Measurements from ENCODE around the gene PHPT1.
"Not testable (repeated sequence)": the region's sequence is repeated elsewhere in the genome, so short reads cannot be mapped to it uniquely, and the experiment has no call there.

PHPT1 gene

GRCh38 chr9:136865041-136865767, 16.0 kb downstream of the PHPT1 start:
- Histone ChIP-seq H3K4me3 (peak overlapping the region; percentile 90 to 97), H3K36me3 (peaks cover 20 to 37% (median 30%) of the 10 kb centered on the region in 3 donors), H3K9me3 (no peaks in the 10 kb centered on the region), H3K27me3 (no peaks in the 10 kb centered on the region), H3K4me1 (peaks cover 0 to 32% (median 27%) of the 10 kb centered on the region in 4 donors), H3K27ac (peak overlapping the region; percentile 91 to 94)
- TF ChIP-seq CTCF (IDR thresholded peaks at IDR 0.05), result no peak
- intact Hi-C loops (cut with DNase I; ENCODE audit: low total_unique reads), result no loop called here
- DNase-seq, result no peak

- peak overlapping the region; percentile 90 to 97 for H3K4me3 ChIP-seq
- peaks cover 0 to 32% (median 27%) of the 10 kb centered on the region in 4 donors for H3K4me1 ChIP-seq
- H3K27ac ChIP-seq, result peak overlapping the region; percentile 91 to 94
- no peaks in the 10 kb centered on the region for H3K27me3 ChIP-seq
- H3K9me3 ChIP-seq, result no peaks in the 10 kb centered on the region
- intact Hi-C loops (cut with DNase I; ENCODE audit: low total_unique reads), result no loop called here
- TF ChIP-seq CTCF (IDR thresholded peaks at IDR 0.05), result no peak
- DNase-seq, result peak; percentile 21 to 74
- H3K36me3 ChIP-seq, result peaks cover 20 to 32% (median 30%) of the 10 kb centered on the region in 3 donors
These were observed 16.5 kb downstream of the PHPT1 start for GRCh38 chr9:136865768-136866103.

- intact Hi-C loops (cut with DNase I; ENCODE audit: low total_unique reads); DNase-seq; H3K27me3 ChIP-seq; H3K9me3 ChIP-seq: not testable (repeated sequence)
- Histone ChIP-seq H3K36me3 (peaks cover 16 to 20% (median 18%) of the 10 kb centered on the region in 3 donors), H3K4me3 (peak overlapping the region; percentile 90 to 97), H3K4me1 (peaks cover 0 to 32% (median 27%) of the 10 kb centered on the region in 4 donors), H3K27ac (peak overlapping the region; percentile 77 to 94)
These were observed 17.8 kb downstream of the PHPT1 start for GRCh38 chr9:136866898-136867421.

- H3K27me3 ChIP-seq, result no peaks in the 10 kb centered on the region
- no peak for TF ChIP-seq CTCF (IDR thresholded peaks at IDR 0.05)
- DNase-seq, result no peak
- intact Hi-C loops (cut with DNase I; ENCODE audit: low total_unique reads), result no loop called here
- no peaks in the 10 kb centered on the region for H3K9me3 ChIP-seq
- H3K36me3 ChIP-seq, result peaks cover 12 to 15% (median 13%) of the 10 kb centered on the region in 3 donors
- H3K27ac ChIP-seq, result no peak overlapping the region
- H3K4me1 ChIP-seq, result peaks cover 0 to 32% (median 27%) of the 10 kb centered on the region in 4 donors
- no peak overlapping the region for H3K4me3 ChIP-seq
These were observed 18.3 kb downstream of the PHPT1 start for GRCh38 chr9:136867480-136867879.

GRCh38 chr9:136867917-136868316, 18.7 kb downstream of the PHPT1 start:
- intact Hi-C loops (cut with DNase I; ENCODE audit: low total_unique reads), result no loop called here
- no peak for TF ChIP-seq CTCF (IDR thresholded peaks at IDR 0.05)
- no peak for DNase-seq

GRCh38 chr9:136868644-136869043, 19.4 kb downstream of the PHPT1 start:
- no peak overlapping the region for H3K27ac ChIP-seq
- H3K27me3 ChIP-seq, result no peaks in the 10 kb centered on the region
- no peak for TF ChIP-seq CTCF (IDR thresholded peaks at IDR 0.05)
- no peak for DNase-seq
- H3K36me3 ChIP-seq, result peaks cover under 1 to 3% (median 1%) of the 10 kb centered on the region in 3 donors
- intact Hi-C loops (cut with DNase I; ENCODE audit: low total_unique reads), result no loop called here
- H3K4me3 ChIP-seq, result no peak overlapping the region
- H3K9me3 ChIP-seq, result no peaks in the 10 kb centered on the region
- peaks cover 0 to 27% (median 25%) of the 10 kb centered on the region in 4 donors for H3K4me1 ChIP-seq

More at GRCh38 chr9:136867917-136868316, 18.7 kb downstream of the PHPT1 start:
- peaks cover 0 to 32% (median 27%) of the 10 kb centered on the region in 4 donors for H3K4me1 ChIP-seq
- no peaks in the 10 kb centered on the region for H3K9me3 ChIP-seq
- no peak overlapping the region for H3K4me3 ChIP-seq
- H3K27me3 ChIP-seq, result no peaks in the 10 kb centered on the region
- H3K27ac ChIP-seq, result no peak overlapping the region
- H3K36me3 ChIP-seq, result peaks cover 8 to 11% (median 9%) of the 10 kb centered on the region in 3 donors

- H3K9me3 ChIP-seq; H3K4me3 ChIP-seq; intact Hi-C loops (cut with DNase I; ENCODE audit: low total_unique reads): not testable (repeated sequence)
These were observed 20.4 kb downstream of the PHPT1 start for GRCh38 chr9:136869611-136870010.

More at GRCh38 chr9:136869611-136870010, 20.4 kb downstream of the PHPT1 start:
- not testable (repeated sequence) for H3K27me3 ChIP-seq, H3K36me3 ChIP-seq, DNase-seq, H3K27ac ChIP-seq
- peaks cover 0 to 18% (median 15%) of the 10 kb centered on the region in 4 donors for H3K4me1 ChIP-seq
